Hematopoietic multipotent progenitor cell (in vitro differentiated cells): ENCODE data around the gene UROC1. TPM values are rescaled to one million over a fixed set of nuclear protein-coding genes. Genes with fewer than 3 reads are reported as not detected.

Experiments used
- DNase-seq, 3 donors: peaks; one replicate each; pipeline ENCODE4 v3.0.0-alpha.2; 2011 to 2015; ENCODE audit warnings: low read depth in 2 of 3, low spot score in 2 of 3
- total RNA-seq: library from RNA; depleted of rRNA; stranded (reverse); fragments of >200 nt; gene quantifications from one replicate; pipeline ENCODE4 v1.2.3, GENCODE V29; 2012

UROC1 gene
- total RNA-seq, 1 donor = under 0.01 TPM

DNA sequence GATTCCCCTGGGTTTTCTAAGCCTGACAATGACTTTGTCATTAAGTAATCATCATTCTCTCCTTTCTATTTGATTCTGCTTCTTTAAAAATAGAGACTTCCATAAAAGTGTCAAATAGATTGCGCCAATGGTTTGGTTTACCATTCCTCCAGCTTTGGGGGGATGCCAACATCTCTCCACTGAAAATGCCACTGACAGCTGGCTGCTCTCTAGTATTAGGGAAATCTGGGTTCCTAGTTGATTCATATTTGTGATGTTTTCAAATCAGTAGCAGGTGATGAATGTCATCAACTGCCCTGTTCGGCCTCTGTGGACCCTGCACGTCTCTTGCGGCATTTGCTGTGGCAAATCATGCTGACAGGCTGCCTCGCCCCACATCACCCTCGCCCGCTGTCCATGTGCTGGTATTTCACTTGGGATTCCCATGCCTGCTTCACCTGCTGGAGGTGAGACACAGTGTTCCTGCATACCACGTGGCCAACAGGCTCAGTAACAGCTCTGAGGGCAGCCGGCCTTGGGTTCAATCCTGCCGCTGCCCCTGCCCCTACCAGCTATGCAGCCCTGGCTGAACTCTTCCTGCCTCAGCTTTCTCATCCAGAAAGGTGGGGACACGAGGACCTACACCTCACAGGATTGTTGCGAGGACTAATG, 70.0 kb downstream of the UROC1 start:
- DNase-seq = no peak

DNA sequence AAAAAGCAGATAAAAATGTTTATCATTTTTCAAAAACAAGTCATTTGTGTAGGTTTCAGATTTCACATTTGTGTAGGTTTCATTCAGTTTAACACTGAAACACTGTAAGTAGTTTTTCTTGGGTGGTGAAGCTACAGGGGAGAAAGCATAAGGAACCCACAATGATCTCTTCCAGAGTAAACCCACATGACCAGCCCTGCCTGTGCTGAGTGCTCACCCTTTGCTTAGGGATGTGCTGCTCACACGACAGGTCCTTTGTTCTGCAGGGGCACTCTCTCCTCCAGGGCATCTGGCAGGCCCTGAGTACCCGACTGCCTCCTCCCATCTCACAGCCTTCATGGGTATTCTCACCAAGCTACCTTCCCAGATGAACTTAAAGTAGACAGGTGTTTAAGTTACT, 70.8 kb downstream of the UROC1 start:
- no peak for DNase-seq

DNA sequence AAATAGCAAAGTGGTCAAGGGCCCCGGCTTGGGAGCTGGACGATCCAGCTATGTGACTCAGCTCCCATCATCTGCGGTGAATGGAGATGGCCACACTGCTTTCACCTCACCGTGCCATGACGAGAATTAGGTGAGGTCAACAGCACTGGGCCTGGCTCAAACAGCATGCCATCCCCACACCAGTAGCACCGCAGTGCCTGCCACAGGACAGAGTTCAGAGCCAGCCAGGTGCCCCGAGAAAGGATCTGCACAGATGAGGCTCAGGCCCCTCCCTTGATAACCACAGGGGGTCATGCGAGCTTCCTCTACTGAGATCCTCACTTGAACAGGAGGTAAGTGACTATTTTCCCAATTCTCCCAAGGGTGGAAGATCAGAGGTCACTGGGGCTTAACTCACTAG, 71.3 kb downstream of the UROC1 start:
- DNase-seq = no peak

DNA sequence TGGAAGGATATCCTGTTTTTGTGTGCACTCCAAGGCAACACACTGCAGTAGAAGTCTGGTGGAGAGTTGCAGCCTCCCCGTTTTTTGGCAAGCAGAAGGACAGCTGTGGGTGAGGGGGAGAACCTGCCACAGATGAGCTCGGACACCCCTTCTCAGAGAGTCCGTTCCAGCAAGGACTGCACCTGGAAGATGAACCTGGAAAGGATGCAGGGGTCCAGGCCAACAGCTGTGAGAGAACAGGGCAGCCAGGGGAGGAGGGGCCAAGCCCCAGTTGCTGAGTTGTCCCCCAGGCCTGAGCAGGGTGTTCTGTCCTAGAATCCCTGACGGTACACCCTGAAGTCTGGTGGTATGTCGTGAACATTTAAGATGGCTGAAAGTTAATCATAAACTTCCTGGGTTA, 72.1 kb downstream of the UROC1 start:
- no peak for DNase-seq

DNA sequence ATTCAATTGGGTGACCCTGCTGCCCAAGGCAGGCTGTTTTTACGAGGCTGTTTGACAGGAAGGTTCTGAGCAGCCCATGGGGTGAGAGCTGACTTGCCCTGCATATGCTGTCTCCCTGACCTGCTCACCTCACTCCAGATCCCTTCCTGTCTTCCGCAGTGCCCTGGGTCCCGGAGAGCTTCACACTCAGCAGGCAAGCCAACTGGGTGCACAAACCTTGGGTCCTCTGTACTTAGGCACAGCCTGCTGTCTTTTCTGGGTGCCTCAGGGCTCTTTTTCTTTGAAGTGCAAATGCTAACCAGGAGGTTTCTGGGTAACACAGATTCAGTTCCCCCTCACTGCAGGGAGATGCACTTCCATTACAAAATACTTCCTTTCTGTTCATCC, 74.7 kb downstream of the UROC1 start:
- DNase-seq = no peak

DNA sequence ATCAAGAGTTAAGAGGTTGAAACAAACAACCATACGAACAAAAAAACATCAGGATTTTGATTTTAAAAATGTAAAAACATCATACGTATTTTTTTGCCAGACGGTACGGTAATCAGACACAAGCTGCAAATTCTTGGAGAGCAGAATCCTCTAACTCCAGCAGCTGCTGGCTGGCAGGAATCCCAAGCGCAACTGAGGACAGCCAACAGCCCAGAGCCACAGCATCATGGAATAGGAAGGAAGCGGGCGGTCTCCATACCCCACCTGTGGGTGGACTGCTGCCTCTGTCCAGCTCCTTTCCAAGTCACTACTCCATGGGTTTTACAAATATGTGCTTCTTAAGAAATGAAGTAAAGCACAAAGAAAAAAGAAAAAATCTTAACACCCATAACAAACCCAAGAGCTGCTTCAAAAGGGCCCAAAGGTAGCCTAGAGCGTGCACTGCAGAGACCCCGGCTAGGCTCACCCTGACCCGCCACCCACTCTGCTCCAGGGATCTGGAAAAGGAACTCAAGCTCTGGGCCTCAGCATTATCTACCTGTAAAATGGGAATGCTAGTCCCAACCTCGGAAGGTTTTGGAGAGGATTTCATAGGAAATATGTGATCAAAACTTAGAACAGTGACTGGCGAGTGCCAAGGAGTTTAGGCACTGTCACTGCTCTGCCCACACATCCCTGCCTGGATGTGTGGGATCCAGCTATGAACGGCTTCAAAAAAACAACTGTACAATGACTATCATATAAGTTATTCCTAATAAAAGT, 75.3 kb downstream of the UROC1 start:
- no peak for DNase-seq

DNA sequence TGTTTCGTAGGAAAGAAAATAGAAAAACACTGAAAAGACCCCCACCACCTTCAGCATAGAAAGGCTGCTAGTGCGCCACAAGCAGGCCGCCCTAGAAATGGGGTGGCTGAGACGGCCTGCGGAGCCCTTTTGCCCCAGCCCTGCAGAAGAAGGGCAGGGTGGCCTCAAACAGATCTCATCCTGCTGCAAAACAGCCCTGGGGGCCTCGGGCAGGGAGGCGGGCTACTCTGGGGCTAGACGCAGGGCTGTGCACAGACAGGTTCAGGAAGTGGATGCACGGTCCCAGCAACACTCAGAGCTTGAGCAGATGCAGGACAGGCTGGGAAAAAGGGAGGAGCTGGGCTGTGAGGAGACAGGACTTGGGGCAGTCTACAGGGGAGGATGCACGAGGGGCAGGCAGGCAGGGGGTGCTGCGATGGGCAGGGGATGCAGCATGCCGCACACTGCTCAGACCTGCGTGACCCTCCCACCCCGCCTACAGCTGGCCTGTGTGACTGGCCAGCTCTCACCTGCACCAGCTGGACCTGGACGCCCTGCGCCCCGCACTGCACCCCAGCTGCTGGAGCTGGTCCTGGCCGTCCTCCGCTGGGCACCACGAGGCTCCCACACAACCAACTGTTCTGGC, 76.2 kb downstream of the UROC1 start:
- no peak for DNase-seq

DNA sequence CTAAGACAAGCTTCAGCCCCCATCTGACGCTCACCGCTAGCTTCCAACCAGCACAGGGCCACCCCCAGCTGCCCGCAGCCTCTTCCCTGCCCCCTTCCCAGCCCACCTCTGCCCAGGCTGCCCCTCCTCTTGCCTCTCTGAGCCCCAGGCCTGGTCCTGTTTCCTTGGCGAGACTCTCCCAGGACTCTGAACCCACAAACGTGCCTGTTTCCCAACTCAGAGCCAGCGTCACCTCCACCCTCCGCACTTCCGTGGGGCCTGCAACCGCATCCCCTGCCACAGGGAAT, 76.9 kb downstream of the UROC1 start:
- DNase-seq = no peak

DNA sequence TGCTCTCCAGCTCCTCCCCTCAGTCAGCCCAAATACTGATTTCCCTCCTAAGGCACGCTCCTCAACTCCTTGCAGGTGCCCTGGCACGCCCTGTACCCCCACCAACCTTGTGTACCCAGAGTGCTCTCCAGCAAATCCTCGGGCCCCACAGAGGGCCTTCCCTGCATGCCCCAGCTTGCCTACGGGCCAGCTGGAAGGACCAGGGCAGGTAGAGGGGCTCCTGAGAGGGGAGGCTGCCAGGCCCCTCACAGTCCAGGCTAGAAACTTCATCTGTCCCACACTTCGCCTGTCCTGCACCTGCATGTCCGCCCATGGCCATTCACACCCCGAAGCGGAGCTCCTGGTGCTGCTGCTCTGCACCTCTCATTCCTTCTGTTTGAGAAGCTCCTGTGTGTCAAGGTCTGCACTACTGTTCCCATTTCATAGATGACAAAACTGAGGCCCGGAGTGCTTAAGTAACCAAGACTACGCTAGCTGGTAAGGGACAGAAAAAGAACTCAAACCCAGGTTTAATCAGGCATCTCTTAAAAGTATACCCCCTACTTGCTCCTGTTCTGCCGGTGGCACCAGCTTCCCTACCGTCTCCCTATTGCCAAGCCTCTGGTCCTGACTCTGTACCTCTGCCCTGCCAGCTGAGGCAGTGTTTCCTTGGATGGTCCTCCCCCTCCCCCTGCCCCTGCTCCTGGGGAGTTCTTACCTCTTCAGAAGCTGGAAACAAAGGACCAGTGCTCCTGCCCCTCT, 77.4 kb downstream of the UROC1 start:
- DNase-seq = no peak

DNA sequence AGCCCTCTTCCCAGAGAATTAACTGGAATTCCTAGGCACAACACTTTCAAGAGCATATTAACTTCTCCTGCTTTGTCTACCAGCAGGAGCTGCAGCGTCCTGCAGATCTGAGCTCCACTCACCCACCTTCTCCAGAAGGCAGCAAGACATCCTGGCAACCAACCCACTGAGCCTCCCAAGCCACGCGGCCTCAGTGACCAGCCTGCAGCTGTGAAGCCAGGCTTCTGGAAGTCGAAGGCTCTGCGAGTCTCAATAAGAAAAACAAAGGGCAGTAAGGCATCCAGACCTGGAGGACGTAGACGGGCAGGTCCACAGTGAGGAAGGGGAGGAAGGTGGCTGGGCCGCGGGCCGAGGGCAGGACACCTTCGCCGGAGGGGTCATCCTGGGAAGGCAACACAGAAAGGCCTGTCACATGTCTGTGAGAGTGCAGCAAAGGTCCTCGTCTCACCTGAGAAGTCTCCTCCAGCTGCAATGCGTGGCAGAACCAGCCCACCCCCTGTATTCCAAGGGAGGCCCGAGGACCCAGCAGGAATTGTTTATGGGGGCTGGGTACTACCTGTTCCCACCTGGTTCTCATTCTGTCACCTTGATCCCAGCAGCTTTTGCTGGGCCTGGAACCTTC, 78.1 kb downstream of the UROC1 start:
- no peak for DNase-seq

DNA sequence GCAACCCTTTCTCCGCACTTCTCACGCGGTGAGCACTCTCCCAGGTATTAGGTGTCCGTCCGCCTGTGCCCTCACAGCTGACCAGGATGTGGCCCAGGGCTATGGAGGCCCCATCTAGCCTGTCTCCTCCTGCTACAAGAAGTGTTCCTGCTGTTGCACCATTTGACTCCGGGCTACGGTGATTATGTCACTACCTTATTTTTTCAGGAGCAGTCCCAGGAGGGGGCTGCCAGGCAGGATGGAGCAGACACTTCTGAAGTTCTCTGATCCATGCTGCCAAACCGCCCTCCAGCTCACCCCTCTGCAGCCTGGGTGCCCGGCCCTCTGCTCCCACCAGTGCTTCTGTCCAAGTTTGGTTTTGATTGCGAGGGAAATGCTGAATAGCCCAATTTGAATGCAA, 78.8 kb downstream of the UROC1 start:
- DNase-seq = no peak

DNA sequence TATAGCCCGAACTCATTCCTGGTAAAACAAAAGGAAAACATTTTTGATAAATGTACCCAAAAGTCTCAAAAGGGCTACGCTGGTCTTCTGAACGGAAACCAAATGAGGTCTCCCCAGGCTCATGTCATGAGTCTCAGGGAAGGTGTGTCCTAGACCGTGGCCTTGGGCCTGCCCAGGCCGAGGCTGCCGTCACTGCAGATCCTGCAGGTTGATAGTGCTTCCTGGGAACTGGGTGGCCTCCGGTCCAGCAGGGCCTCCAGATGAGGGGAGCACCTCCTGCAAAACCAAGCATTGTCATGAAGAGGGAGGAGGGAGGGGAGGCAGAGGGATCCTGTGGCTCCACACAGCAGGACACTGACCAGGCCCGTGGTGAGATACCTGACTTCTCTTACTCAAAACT, 79.4 kb downstream of the UROC1 start:
- DNase-seq = no peak

DNA sequence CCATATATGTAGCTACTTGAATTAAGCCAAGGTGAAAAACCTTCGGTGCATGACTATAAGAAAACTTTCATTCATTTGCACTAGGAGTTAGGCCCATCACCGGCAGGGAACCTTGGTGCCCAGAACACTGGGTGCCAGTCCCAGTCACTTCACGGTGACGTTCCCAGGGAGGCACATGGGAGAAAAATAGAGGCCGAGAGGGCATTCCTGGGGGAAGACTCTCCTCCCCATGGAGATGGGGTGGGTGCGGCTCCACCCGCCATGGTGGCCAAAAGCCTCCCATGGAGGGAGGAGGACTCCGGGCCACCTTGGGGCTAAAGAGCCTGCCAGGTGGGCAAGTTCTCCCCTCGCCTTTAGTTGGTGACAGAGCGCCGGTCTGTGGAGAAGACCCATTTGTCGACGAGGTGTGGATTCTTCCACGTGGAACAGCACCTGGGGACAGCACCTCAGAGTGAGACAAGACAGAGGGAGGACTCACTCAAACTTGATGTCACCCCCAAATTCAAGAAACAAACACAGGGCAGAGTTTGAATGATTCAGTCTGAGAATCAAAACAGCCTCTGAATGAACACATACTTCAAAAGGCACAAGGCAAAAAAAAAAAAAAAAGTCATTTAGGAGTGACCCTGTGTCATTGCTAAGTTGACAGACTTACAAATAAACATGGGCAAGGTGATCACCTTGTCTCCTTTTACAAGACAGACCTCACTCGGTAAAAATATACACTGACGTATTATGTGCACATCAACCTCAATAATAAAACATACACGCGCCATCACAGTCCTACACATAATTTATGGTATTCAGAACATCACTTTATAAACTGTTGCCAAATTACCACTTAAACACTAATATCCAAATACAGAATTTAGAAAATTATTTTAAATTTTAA, 80.5 kb downstream of the UROC1 start:
- no peak for DNase-seq

DNA sequence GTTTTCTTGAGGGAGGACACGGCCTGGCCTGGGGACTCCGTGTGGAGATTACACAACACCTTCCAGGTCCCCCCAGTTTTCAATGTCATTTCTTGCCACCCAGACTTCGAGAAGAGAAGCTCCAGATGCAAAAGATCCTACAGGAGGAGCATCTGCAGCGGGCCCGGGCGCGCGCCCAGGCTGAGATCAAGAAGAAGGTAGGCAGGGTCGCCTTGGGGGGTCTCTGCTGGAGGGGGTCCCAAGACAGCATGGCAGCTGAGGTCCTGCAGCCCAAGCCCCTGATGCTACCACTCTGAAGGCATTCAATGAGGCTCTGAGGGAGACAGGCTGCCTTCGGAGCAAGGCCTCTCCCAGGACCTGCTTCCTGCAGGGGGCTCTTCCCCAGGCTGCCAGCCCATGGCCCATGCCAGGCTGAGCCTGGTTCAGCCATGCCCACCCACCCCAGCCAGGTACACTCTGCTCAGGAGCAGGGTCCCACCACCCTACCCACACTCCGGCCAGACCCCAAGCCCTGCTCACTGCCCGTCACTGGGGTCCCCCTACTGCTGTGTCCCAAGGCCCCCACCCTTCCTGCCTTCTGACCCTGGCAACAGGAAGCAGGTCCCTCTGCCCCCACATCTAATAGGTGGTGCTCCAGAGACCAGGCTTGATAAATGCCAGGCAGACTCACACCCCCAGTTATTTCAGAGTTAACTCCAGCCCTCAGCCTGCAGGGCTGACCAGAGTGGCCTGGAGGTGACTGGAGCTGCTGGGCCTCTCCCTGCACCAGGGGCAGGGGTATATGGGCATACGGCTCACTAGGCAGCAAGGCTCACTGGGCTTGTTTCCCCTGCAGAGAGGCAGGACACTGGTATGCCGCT, 81.9 kb downstream of the UROC1 start:
- no peak for DNase-seq

DNA sequence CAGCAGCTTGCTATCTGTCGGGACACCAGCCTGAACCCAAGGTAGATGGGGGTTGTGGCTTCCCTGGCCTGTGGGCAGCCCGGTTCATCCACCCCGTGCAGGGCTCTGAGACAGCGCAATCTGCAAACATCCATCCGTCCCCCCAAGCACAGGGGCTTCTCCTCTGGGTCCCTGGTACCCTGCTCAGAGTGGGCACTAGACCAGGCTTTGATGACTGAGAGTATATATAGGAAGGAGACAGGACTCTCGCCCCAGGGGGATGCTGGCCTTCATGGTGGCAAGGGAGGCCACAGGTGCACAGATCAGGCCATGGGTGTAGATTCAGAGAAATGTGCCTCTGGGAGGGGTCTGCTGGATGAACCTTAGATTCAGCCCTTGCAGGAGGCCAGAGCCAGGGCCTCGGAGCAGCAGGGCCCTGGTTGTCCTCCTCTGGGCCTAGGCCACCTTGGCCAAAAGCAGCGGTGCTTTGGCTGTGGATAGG, 82.6 kb downstream of the UROC1 start:
- DNase-seq = no peak

DNA sequence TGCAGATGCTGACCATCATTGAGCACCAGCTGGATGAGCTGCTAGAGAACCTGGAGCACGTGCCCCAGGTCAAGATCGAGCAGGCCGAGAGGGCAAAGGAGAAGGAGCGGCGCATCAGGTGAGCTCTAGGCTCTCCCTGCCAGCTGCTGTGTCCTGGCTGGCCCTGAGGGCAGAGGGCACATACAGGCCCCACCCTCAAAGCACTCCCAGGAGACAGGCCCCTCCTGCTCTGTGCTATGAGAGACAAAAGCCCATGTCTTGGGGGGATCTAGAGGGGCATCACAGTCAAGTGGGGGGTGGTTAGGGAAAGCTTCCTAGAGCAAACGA, 83.3 kb downstream of the UROC1 start:
- DNase-seq = no peak

DNA sequence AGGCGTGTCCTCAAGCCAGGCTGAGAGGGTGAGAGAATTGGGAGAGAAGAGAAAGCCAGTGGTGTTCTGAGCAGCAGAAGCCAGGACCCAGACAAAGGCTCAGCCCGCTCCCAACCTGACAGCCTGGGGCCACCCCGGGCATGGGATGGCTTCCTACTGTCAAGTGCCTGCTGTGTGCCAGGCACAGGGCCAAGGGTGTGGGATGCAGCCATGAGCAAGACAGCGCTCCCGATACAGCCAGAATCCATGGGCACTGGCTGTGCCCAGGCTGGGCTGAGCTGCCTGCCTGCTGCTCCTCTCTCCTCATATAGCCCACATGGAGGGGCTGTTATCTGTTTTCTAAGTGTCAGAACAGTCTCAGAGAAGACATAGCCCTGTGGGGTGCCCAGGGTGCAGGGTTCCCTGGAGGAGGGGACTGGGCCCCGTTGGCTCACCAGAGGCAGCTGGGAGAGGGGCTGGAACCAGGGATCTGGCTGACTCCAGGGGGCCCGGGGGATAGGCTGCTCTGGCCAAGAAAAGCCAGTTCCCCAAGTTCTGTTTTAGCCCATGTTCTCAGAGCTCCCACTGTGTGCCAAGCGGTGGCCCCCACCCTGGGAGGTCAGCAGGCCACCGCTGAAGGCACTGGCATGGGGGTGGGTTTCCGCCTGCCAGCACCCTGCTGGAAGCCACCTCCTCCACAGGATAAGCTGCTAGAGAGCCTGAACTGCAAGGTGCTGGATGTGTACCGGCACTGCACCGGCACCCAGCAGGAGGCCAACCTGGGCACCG, 83.9 kb downstream of the UROC1 start:
- no peak for DNase-seq

DNA sequence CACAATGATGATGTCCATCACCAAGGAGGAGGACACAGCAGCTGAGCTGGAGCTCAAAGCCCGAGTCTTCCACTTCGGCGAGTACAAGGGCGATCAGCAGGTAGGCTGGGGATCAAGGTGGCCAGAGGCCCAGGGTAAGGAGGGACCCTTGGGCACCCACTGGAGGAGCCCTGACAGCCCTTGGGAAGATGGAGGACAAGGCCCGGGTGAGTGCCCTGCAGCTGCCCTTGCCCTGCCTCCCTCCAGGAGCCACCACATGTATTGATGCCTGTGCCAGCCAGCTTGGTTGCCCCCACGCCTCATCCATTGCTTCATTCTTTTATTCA, 84.5 kb downstream of the UROC1 start:
- DNase-seq = no peak
